ELF-1 (cell line): ENCODE data around the gene PLXNB2.
"Not testable (repeated sequence)": the region's sequence is repeated elsewhere in the genome, so short reads cannot be mapped to it uniquely, and the experiment has no call there.

Source experiments
- DNase-seq: peaks from one replicate; pipeline ENCODE4 v3.0.0-alpha.2; 2016; ENCODE audit warnings: low read depth, low spot score

Gene PLXNB2

DNA sequence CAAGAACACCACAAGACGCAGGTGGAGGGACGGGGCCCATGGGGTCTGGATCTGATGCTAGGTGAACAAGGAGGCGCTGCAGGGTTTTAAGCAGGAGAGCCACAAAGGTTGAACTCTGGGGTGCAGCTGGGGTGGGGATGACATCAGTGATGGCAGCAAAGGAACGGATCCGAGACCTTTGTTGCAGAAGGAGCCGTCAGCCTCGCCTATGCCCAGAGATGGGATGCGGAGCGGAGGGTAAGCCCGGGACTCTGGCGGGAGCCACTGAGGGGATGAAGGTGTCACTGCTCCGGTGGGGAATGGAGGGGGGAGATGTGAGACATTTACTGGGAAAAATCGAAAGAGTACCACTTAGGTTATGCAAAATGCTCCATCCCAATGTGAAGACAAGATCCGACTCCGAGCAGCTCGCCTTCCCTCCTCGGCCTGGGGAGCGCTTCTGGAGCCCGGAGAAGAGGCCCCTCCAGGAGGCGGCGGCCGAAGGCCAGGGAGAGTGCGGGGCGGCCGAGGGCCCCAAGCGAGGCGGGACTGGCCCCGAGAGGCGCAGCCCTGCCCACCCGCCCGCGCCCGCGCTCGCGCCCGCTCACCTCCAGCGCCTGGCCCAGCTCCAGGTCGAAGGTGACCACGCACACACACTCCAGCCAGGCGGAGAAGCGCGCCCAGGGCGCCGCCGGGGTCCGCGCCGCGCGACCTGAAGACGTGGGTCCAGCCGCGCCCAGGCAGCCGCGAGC, 18.9 kb upstream of the PLXNB2 start:
- DNase-seq = no peak

- DNase-seq = no peak
These were observed 18.2 kb upstream of the PLXNB2 start for GRCh38 chr22:50325444-50326224.

- DNase-seq = no peak
These were observed 16.5 kb upstream of the PLXNB2 start for GRCh38 chr22:50323900-50324299.

GRCh38 chr22:50322382-50323104, 15.1 kb upstream of the PLXNB2 start:
- DNase-seq = not testable (repeated sequence)

DNA sequence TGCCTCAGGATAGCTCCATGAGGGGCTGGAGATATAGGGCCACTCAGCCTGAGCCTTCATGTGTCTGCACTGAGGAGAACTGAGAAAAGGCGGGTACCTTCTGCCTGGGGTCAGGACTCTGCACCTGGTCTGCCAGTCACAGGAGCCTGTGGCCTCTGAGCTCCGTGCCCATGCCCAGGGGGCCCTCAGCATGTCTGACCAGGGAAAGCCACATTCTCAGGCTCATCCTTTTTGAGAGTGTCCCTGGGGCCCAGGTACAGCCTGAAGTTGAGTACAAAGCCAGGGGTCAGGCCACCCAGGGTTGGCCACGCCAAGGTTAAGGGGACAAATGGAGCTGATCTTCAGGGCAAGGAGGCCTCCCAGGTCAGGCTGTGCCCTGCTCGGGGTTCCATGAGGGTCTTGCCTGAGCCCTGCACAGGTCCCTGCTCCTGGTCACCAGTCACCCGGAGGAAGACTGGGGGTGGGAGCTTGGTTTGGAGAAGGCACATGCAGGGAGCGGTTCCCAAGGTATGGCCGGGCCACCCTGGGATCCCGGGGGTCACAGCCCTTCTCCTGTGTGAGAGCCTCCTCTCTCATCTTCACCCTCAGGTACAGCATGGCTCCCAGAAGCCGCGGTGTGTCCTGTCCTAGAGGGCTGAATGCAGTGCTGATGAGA, 13.4 kb upstream of the PLXNB2 start:
- no peak for DNase-seq

DNA sequence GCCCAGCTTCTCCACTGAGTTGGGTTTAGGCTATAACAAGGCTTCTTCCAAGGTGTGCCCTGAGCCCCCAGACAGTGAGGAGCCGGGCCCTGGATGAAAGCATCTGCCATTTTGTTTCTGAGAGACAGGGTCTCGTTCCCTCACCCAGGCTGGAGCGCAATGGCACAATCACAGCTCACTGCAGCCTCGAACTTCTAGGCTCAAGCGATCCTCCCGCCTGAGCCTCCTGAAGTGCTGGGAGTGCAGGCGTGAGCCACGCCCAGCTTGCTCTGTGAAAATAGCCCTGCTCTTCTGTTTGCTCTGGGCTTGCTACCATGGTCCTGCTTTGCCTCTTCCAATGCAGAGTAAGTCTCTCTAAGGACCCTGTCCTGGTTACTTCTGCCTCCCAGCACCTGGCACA, 12.7 kb upstream of the PLXNB2 start:
- no peak for DNase-seq

- DNase-seq = no peak
These were observed 12.1 kb upstream of the PLXNB2 start for GRCh38 chr22:50319503-50319951.

GRCh38 chr22:50318698-50319411, 11.4 kb upstream of the PLXNB2 start:
- no peak for DNase-seq

- DNase-seq = no peak
These were observed 10.9 kb upstream of the PLXNB2 start for GRCh38 chr22:50318356-50318697.

DNA sequence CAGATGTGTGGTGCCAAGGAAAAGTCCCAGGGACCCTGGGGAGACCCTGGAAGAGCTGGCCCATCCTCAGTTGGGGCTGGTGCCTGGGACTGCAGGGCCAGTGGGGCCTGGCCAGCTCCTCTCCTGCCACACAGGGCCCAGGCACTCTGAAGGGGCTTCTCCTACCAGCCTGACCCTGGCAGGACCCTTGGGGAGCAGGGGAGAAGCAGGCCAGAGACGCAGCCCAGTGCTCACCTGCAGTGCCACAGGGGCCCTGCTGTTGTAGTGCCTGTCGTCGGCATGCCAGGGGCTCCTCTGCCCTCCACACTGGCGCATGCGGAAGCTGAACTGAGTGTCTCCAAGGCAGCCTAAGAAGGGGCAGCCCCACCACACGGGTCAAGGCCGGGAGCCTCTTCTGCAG, 10.2 kb upstream of the PLXNB2 start:
- DNase-seq = no peak

GRCh38 chr22:50317178-50317577, 9.7 kb upstream of the PLXNB2 start:
- peak; percentile 60 for DNase-seq

- DNase-seq = no peak
These were observed 8.9 kb upstream of the PLXNB2 start for GRCh38 chr22:50316114-50317065.

- no peak for DNase-seq
These were observed 8.1 kb upstream of the PLXNB2 start for GRCh38 chr22:50315289-50316113.

- DNase-seq = peak; percentile 73
These were observed 7.2 kb upstream of the PLXNB2 start for GRCh38 chr22:50314455-50315288.

- DNase-seq = no peak
These were observed 6.6 kb upstream of the PLXNB2 start for GRCh38 chr22:50314081-50314454.

GRCh38 chr22:50313600-50313999, 6.2 kb upstream of the PLXNB2 start:
- no peak for DNase-seq

DNA sequence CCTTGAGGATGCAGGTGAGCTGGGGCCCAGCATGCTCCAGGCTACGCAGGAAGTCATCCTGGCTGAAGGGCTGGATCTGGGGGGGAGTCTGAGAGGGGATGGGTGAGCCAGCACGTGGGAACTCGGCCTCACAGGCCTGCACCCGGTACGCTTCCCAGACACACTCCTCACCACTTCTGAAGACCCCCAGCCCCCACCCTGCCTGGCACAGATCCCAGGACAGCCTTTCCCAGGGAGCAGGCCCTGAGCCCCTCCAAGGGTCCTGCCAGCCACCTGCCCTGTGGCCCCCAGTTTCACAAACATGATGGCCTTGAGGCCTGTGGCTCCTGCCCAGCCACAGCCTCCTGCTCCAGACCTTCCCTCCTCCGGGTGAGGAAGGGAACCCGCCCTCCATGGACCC, 5.6 kb upstream of the PLXNB2 start:
- DNase-seq = no peak

GRCh38 chr22:50312371-50312770, 4.9 kb upstream of the PLXNB2 start:
- DNase-seq = no peak
